Stimulated activated CD8-positive, alpha-beta memory T cell treated with anti-CD3 and anti-CD28 coated beads, Interleukin-7, amount 100 ng/mL, for 1 hour (primary cell): Measurements from ENCODE around the gene IMMP2L.

ENCODE experiments used
- DNase-seq, 2 donors: peaks; one replicate each; pipeline ENCODE4 v3.0.0-alpha.2; 2020; ENCODE audit warnings: low read depth in 2 of 2

IMMP2L gene

DNA sequence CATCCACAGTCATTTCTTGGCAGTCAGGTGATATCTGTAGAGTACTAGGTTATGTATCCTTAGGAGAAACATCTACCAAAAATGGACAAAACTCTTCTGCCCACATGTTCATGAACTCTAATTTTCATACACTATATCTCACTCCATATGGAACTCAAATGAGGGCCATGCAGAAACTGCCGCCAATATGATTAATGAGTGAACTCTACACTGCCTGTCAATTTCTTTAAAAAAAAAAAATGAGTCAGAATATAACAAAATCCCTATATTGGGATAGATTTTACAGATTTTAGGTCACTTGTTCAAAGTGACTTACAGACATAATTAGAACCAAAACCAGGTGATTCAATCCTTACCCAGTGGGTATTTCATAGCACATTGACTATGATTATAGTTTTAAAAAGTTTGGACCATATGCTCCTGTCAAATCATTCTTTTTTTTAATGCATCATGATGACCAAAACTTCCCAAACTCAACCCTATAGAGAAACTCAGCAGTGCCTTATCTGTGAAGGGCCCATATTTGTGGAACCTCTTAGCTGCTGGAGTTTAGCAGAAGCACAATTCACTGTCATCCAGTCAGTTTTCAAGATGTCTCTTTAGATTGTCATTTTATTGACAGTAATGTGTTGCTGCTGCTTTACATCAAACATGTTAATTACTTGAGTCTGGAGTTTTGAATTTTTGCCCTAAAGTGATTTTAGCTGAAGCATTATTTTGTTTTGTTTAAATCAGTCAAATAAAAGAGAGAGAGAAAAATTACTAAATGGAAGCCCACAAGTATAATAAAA lies 460.2 kb downstream of the IMMP2L start:
- DNase-seq: no peak

DNA sequence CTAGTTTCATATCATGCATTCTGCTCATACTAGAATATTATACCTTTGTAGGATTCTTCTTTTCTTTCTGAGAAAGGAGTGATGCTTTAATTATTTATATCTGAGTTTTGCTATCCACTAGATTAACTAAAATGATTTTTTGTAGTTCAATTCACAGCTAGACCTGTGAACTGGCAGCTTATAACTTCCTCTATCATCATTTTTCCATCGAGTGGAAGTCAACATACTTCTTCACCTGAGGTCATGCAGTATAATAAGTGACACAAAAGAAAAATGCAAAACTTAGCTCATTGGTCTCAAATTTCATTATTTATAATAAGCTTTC lies 463.4 kb downstream of the IMMP2L start:
- no peak for DNase-seq

DNA sequence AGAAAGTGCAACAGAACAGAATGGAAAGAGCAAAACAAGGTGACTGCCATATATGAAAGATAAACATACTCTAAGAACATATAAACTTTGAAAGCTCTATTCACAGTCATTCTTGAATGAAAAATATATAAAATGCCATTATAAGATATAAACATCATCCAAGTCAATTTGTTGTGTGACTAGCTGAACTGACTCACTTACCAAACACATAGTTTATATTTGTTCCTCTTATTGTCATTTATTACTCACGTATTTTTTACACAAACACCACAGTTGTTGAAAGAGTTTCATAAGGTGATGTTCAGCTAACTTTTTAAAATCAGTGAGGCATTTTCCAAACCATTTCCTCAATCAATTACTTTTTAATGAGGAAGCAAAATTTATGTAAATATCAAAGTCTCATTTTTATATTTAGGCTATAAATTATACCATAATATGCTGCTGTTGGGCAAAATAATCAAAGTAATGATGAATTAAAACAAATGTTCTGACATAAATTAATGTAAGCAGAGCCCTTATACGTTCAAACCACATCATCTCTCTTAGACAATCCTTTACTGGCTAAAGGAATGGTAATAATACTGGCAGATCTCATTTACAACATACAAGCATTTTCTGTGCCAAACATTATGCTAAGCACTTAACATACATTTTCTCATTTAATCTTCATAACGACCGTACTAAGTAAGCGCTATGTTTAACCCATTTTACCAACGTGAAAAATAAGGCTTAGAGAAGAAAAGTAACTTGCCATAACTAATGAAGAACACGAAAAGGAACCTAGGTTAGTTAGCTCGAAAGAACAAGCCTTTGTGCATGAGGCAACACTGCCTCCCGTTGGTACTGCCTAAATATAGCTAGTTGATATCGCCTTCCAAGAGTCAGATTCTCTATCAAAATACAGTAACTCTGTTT lies 464.0 kb downstream of the IMMP2L start:
- peak in 1 of 2 donors; percentile 26 for DNase-seq

- DNase-seq: no peak
Measured at GRCh38 chr7:111096997-111097396, 465.3 kb downstream of the IMMP2L start.

- DNase-seq: no peak
Measured at GRCh38 chr7:111094419-111094818, 467.9 kb downstream of the IMMP2L start.

- DNase-seq: no peak
Measured at GRCh38 chr7:111093496-111093895, 468.8 kb downstream of the IMMP2L start.

DNA sequence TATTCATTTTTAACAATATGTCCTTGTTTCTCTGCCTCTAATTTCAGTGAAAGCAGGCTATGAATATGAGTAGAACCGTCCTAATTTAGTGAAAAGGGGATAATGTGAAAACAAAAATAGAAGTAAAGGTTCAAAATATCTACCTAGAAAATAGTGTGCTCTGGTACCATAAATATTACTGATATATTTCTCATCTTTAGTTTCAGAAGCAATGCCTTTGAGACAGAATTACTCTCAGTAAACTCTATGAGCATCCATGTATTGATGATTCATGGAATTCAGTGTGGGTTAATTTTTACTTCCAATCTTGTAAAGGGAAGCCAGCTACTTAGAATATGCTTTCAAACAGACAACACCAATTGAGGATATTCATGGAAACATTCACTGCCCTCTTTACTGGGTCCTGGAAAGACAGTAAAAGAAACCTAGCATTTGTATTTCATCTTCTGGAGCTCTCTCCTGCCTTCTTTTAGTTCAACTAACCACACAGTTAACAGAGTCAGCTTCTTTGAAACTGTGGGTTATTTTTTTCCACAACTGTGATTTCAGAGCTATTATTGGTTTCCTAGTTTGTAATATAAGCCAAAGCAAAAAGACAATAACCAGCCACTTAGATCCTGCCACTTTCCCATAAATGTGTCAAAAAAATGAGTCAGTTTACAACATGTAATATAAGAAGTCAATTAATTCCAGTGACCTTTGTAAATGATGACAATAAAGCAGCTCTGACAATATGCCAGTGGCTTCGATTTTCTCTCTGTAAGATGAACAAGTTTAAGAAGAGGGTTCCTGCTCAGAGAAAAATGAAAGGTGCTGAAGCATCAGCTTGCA lies 469.7 kb downstream of the IMMP2L start:
- no peak for DNase-seq

GRCh38 chr7:111091593-111092358 lies 470.5 kb downstream of the IMMP2L start:
- DNase-seq: no peak

DNA sequence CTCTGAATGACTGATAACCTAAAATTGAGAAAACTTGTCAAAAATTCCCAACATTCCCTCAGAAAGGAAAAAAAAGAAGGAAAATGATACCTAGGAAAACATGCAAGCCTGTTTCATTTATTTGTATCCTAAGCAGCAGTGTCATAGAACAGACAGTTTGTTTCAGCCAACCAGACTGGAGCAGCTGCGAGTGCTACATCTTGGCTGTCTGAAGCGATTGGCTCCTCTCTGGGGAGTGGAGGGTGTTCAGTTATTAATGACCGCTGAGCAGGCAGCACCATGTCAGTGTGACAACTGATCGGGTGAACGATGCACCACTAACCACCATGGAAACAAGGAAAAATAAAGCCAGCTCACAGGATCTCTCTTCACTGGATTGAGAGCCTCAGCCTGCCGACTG lies 471.4 kb downstream of the IMMP2L start, which contains the start of gene LRRN3:
TSS of gene LRRN3 (plus strand) at position 282 of the 400 bp plus-strand sequence. CDS start 31,646 bp downstream, outside the sequence.
- DNase-seq: peak in 1 of 2 donors; percentile 9

- DNase-seq: no peak
Measured at GRCh38 chr7:111089822-111090426, 472.4 kb downstream of the IMMP2L start.

DNA sequence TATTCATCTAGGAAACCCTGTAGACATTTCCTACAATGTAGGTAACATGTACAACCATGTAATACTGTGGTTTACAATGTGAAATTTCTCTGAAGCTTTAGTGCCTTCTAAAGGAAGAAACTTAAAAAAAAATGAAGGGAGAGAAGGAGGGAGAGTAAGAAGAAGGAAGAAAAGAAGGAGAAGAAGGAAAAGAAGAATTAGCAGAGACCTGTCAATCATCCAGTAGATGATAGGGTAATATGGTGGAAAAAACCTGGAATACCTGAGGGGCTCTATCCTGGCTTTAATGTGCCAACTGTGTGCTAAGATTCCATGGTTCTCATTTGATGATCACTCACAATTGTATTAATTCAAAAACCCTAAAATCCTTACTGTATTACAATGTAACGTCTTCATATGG lies 474.0 kb downstream of the IMMP2L start:
- no peak for DNase-seq

GRCh38 chr7:111086532-111086931 lies 475.8 kb downstream of the IMMP2L start:
- DNase-seq: no peak

GRCh38 chr7:111085356-111085755 lies 476.9 kb downstream of the IMMP2L start:
- DNase-seq: no peak

DNA sequence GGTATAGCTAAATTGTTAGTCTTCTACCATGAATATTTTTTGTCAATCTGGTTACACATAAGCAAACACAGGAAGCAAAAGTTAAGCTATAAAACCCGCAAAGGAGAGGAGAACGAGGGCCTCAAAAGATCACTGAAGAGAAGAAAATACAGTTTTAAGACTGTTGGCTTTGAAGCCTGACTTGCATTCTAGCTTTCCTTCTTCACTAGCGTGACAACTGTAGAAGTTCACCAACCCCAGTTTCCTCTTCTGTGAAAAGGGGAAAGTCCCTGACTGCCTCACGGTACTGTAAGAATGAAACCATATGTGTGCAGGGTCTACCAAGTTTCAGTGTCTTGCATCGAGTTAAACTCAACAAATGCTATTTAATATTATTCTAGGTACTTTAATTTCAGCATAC lies 478.9 kb downstream of the IMMP2L start:
- no peak for DNase-seq

GRCh38 chr7:111082351-111082750 lies 479.9 kb downstream of the IMMP2L start:
- no peak for DNase-seq

DNA sequence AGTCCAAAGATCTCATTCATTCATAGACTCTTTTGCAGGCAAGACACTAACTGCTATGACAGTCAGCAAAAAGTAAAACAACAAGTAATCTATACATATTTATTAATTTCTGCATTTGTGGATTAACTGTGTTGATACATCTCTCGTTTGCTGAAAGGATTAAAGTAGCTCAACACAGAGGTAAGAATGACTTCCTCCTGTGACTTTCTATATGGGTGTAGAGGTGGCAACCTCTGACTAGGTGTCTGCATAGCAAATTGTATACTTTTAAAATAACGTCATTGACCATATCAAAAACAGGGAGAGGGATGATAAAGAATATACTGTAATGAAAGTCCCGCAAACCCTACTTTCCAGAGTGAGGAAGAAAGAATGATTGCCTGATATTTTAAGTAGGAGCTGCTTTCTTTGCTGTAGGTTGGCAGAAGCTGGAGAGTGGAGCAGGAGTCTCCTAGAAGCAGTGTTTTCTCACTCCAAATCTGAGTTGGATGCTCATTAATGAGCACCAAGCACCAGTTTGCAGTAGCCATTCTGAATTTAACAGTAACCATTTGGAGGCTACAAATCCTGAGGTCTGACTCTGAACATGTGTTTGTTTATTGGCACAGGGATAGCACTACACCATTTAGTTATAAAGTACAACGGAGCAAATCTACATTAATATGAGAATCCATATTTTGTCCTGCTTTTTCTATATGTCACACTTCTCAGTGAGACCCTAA lies 480.6 kb downstream of the IMMP2L start:
- DNase-seq: no peak

DNA sequence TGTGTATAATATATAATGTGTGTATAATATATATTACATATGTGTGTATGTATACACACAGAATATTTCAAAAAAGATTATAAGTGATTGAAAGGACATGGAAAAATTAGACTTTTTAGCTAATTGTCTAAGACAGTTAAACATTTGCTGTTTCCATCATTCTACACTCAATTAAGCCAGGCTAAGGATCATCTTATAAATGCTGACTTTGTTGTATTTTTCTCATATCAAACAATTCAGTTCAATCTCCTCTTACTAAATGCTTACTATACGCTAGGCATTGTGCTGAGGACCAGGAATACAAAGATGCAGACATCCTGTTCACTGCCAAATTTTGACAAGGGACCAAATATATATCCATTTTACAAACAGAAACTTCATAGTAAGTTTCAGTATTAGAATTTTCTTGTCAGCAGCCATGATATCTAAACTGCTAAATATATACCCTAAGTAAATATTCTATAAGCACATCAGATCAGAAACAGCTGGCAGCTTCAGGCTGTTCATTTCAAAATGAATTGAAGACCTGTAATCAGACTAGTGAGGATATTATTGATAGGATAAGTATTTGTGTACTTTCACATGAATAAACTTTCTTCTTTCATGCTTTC lies 481.7 kb downstream of the IMMP2L start:
- no peak for DNase-seq

DNA sequence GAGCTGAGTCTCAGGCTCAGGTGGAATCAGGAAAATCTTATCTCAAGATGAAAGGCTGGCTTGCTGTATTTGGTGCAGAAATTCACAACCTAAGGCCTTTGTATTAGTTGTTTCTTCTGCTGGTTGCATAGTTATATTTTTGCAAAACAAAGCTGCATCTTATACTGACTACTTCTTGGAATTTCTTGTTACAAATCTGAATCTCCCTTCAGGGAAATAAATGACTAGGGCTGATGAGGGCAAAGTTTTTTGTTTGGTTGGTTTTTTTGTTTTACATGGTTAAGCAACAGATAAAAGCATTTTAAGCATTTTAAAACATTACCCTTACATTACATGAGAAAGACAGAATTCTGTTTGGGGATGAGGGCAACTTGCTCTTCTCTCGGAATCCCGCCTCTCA lies 485.3 kb downstream of the IMMP2L start:
- DNase-seq: no peak

- no peak for DNase-seq
Measured at GRCh38 chr7:111076205-111076604, 486.1 kb downstream of the IMMP2L start.

DNA sequence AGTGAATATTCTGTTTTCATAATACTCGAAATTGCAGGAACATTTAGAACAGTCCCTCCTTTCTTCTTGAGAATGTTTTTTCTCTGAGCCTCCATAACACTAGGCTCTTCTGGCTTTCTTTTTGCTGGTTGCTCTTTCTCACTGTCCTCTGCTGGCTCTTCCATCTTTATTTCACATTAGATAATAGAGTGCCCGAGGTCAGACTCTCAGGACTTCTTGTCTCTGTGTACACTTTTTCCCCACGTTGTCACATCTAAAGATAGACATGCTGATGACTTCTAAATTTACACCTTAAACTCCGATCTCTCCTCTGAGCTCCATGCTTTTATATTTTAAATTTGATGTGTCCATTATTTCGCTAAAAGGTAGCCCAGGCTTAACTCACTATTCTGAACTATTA lies 486.8 kb downstream of the IMMP2L start:
- DNase-seq: no peak
